NOMO-1 (cell line): ENCODE measurements around the gene GASK1B.

Experiments used
- DNase-seq, 2 experiments: peaks; one replicate each; lab custom pipeline; 2025; ENCODE audit not compliant: unreplicated experiment in 2 of 2; lab: John Stamatoyannopoulos, UW

The GASK1B gene

GRCh38 chr4:158189422-158189821 is 16.6 kb upstream of the GASK1B start:
- peak in 1 of 2 experiments; percentile 15 for DNase-seq

GRCh38 chr4:158186815-158187214 is 14.0 kb upstream of the GASK1B start:
- DNase-seq: no peak

GRCh38 chr4:158182736-158183135 is 9.9 kb upstream of the GASK1B start:
- DNase-seq: no peak

GRCh38 chr4:158181906-158182305 is 9.1 kb upstream of the GASK1B start:
- no peak for DNase-seq

- no peak for DNase-seq
Observed at GRCh38 chr4:158179465-158179864, 6.6 kb upstream of the GASK1B start.

GRCh38 chr4:158176776-158177175 is 4.0 kb upstream of the GASK1B start:
- DNase-seq: no peak

- DNase-seq: no peak
Observed at GRCh38 chr4:158176108-158176507, 3.3 kb upstream of the GASK1B start.

- DNase-seq: no peak
Observed at GRCh38 chr4:158170691-158171561, 1.9 kb downstream of the GASK1B start.

- peak; percentile 66 to 87 for DNase-seq
Observed at GRCh38 chr4:158169931-158170690, 2.7 kb downstream of the GASK1B start.

GRCh38 chr4:158169506-158169905 is 3.3 kb downstream of the GASK1B start:
- DNase-seq: no peak

GRCh38 chr4:158168606-158169005 is 4.2 kb downstream of the GASK1B start:
- no peak for DNase-seq

- DNase-seq: no peak
Observed at GRCh38 chr4:158166701-158167100, 6.1 kb downstream of the GASK1B start.

- no peak for DNase-seq
Observed at GRCh38 chr4:158164768-158165213, 8.0 kb downstream of the GASK1B start.

GRCh38 chr4:158163941-158164767 is 8.7 kb downstream of the GASK1B start:
- no peak for DNase-seq

GRCh38 chr4:158162631-158163030 is 10.2 kb downstream of the GASK1B start:
- DNase-seq: no peak

- peak in 1 of 2 experiments; percentile 38 for DNase-seq
Observed at GRCh38 chr4:158161551-158162354, 11.1 kb downstream of the GASK1B start.

GRCh38 chr4:158159718-158160094 is 13.1 kb downstream of the GASK1B start:
- DNase-seq: no peak

- no peak for DNase-seq
Observed at GRCh38 chr4:158159054-158159717, 13.6 kb downstream of the GASK1B start.

GRCh38 chr4:158157412-158157811 is 15.4 kb downstream of the GASK1B start:
- DNase-seq: no peak
